ENCODE data around the gene TNK1. TPM values are rescaled to one million over a fixed set of nuclear protein-coding genes. Genes with fewer than 3 reads are reported as not detected.
A peak's percentile ranks its signal among the peaks of the same experiment; 100 is the strongest.
"Not testable (repeated sequence)": the region's sequence is repeated elsewhere in the genome, so short reads cannot be mapped to it uniquely, and the experiment has no call there.

Gene TNK1
- total and polyA plus RNA-seq, 4 experiments from 2014 or later, result 1.7 to 15.9 (median 8.0) TPM

DNA sequence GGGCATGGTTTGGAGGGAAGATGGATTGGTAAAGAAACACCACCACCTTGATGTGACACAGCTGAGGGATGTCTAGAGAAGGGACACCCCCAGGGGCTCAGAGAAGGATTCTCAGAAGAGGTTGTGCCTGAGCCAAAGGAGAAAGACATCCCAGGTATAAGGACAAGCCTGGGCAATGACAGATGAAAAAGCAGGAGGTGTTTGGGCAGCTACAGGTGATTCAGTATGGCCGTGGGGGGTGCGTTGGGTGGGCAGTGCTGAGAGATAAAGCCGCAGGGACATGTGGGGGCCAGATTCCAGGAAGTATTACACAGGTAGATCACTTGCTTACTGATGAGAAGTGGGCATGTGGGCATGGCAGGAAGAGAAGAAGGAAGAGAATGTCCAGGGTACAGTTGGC is 19.0 kb upstream of the TNK1 start:
- ChIA-PET POLR2A (ENCODE audit: partially characterized antibody) (interaction anchor here (1.9 to 2.0 kb wide), 2 partner anchors 23 to 74 kb away, joined by 6 to 8 read pairs; partner anchors contain the start of gene TMEM102), CTCF (ENCODE audit: partially characterized antibody) (interaction anchor here (0.6 to 2.8 kb wide), 5 partner anchors 9 to 239 kb away, joined by 3 to 10 read pairs (median 4); no protein-coding TSS in a partner anchor)
- Mint-ChIP-seq H3K27me3 (peaks cover 2% of the 10 kb centered on the region in 2 donors), H3K4me3 (no peak overlapping the region), H3K27ac (peak overlapping the region in 1 of 7 donors; percentile 68), H3K9me3 (no peaks in the 10 kb centered on the region), H3K36me3 (no peaks in the 10 kb centered on the region), H3K4me1 (peaks cover 0 to 1% (median 0%) of the 10 kb centered on the region in 4 donors)
- Histone ChIP-seq H3K36me3 (ENCODE audit: insufficient read depth, low read length) (no peaks in the 10 kb centered on the region), H3K27ac (ENCODE audit: low read depth, low read length) (no peak overlapping the region), H3K4me3 (ENCODE audit: low read length in 2 of 2) (no peak overlapping the region), H3K9me3 (ENCODE audit: control insufficient read depth in 1 of 2, low read length in 2 of 2) (no peaks in the 10 kb centered on the region), H3K27me3 (ENCODE audit: insufficient read depth, low read length) (no peaks in the 10 kb centered on the region), H3K4me1 (ENCODE audit: insufficient read depth, low read length) (no peaks in the 10 kb centered on the region)
- intact Hi-C loops (cut with micrococcal nuclease), result no loop called here
- no peak for DNase-seq

DNA sequence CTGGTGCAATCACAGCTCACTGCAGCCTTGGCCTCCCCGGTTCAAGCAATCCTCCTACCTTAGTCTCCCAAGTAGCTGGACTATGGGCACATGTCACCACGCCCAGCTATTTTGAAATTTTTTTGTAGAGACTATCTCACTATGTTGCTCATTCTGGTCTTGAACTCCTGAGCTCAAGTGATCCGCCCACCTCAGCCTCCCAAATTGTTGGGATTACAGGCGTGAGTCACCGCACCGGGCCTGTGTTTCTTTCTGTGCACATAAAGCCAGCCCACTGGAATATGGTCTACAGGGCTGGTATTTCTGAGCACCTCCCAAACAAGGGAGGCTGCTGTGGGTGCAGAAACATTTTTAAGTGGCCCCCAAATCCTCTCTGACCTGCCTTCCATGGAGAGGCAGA is 17.6 kb upstream of the TNK1 start:
- no peak overlapping the region for H3K4me3 ChIP-seq (ENCODE audit: low read length in 2 of 2)
- ChIA-PET CTCF (ENCODE audit: partially characterized antibody) (no interaction called here), POLR2A (ENCODE audit: partially characterized antibody) (no interaction called here)
- H3K9me3 ChIP-seq (ENCODE audit: control insufficient read depth in 1 of 2, low read length in 2 of 2), result no peaks in the 10 kb centered on the region
- Mint-ChIP-seq H3K27me3 (peaks cover 3% of the 10 kb centered on the region in 2 donors), H3K36me3 (no peaks in the 10 kb centered on the region), H3K4me3 (no peak overlapping the region), H3K27ac (no peak overlapping the region), H3K4me1 (peaks cover 0 to 1% (median 0%) of the 10 kb centered on the region in 4 donors), H3K9me3 (no peaks in the 10 kb centered on the region)
- no peaks in the 10 kb centered on the region for H3K36me3 ChIP-seq (ENCODE audit: insufficient read depth, low read length)
- no peak for DNase-seq
- intact Hi-C loops (cut with micrococcal nuclease), result no loop called here
- H3K4me1 ChIP-seq (ENCODE audit: insufficient read depth, low read length), result no peaks in the 10 kb centered on the region
- no peaks in the 10 kb centered on the region for H3K27me3 ChIP-seq (ENCODE audit: insufficient read depth, low read length)
- no peak overlapping the region for H3K27ac ChIP-seq (ENCODE audit: low read depth, low read length)

DNA sequence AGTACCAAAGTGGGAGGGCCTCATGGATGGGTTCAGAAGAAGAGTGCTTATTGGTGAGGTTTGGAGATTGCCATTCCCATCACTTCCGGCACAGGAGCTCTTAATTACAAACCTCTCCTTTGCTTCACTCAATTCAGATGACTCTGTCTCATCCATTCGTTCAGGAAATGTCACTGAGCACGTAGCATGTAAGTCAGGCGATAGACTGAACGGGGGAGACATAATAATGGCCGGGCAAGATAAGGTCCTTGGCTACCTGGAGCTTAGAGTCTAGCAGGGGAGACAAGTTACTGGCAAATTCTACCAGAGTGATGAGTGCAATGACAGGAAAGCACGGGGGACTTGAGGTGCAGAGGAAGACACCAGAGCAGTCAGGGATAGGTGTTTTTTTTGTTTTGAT is 14.9 kb upstream of the TNK1 start:
- H3K36me3 Mint-ChIP-seq; POLR2A ChIA-PET (ENCODE audit: partially characterized antibody); H3K36me3 ChIP-seq (ENCODE audit: insufficient read depth, low read length); H3K4me3 ChIP-seq (ENCODE audit: low read length in 2 of 2); H3K9me3 Mint-ChIP-seq; DNase-seq; H3K4me1 Mint-ChIP-seq; CTCF ChIA-PET (ENCODE audit: partially characterized antibody); H3K27me3 ChIP-seq (ENCODE audit: insufficient read depth, low read length); H3K4me3 Mint-ChIP-seq; H3K27me3 Mint-ChIP-seq; H3K9me3 ChIP-seq (ENCODE audit: control insufficient read depth in 1 of 2, low read length in 2 of 2); intact Hi-C loops (cut with micrococcal nuclease); H3K27ac ChIP-seq (ENCODE audit: low read depth, low read length); H3K27ac Mint-ChIP-seq; H3K4me1 ChIP-seq (ENCODE audit: insufficient read depth, low read length): not testable (repeated sequence)

DNA sequence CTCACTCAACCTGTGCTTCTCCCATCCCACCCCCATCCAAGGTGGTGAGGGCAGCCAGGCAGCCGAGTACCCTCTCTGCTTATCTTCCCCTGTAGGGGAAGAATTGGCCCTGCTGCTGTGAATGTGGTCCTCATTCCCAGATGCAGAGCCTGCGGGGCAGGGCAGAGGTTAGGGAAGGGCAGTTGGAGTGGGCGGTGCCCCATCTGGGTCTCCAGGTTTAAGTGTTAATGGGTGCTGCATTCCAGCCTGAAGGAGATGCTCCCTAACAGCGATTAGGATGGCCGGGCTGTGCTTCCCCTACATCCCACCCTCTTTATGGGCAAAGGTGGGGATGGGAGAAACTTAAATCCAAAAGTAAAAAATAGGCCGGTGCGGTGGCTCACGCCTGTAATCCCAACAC is 13.8 kb upstream of the TNK1 start:
- Mint-ChIP-seq H3K27me3 (peaks cover 4 to 6% of the 10 kb centered on the region in 2 donors), H3K27ac (no peak overlapping the region), H3K36me3 (no peaks in the 10 kb centered on the region), H3K4me1 (peaks cover 0 to 1% (median 0%) of the 10 kb centered on the region in 4 donors), H3K9me3 (no peaks in the 10 kb centered on the region), H3K4me3 (no peak overlapping the region)
- H3K4me3 ChIP-seq (ENCODE audit: low read length in 2 of 2), result no peak overlapping the region
- POLR2A ChIA-PET (ENCODE audit: partially characterized antibody), result no interaction called here
- H3K4me1 ChIP-seq (ENCODE audit: insufficient read depth, low read length), result no peaks in the 10 kb centered on the region
- H3K27ac ChIP-seq (ENCODE audit: low read depth, low read length), result no peak overlapping the region
- CTCF ChIA-PET (ENCODE audit: partially characterized antibody), result interaction anchor here (1.6 to 2.4 kb wide), 2 partner anchors 10 to 11 kb away, joined by 3 to 10 read pairs; no protein-coding TSS in a partner anchor
- intact Hi-C loops (cut with micrococcal nuclease), result no loop called here
- DNase-seq, result no peak
- H3K27me3 ChIP-seq (ENCODE audit: insufficient read depth, low read length), result no peaks in the 10 kb centered on the region
- no peaks in the 10 kb centered on the region for H3K9me3 ChIP-seq (ENCODE audit: control insufficient read depth in 1 of 2, low read length in 2 of 2)
- no peaks in the 10 kb centered on the region for H3K36me3 ChIP-seq (ENCODE audit: insufficient read depth, low read length)

DNA sequence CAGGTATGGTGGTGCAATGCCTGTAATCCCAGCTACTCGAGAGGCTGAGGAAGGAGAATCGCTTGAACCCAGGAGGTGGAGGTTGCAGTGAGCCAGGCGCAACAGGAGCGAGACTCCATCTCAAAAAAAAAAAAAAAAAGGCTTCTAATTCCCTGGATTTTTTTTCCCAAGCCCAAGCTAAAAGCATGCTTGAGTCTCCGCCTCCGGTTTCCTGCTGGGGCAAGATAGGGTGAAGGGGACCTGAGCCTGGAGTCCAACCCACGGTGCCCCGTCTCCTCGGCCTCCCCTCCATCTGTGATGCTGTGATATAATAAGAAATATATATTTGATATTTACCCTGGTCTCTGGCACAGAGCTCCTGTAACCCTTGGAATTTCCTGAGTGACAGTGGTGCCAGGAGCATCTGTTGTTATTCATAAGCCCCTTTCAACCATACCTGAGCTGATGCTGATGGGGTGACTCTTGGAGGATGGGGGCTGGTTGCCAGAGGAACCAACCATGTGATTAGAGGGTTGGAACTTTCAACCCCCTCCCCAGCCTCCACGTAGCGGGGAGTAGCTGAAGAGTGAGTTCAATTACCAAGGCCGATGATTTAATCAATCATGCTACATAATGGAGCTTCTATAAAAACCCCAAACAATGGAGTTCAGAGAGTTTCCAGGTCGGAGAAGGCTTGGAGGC is 12.8 kb upstream of the TNK1 start:
- peak overlapping the region in 1 of 7 donors; percentile 46 for H3K27ac Mint-ChIP-seq
- no peak for DNase-seq
- POLR2A ChIA-PET (ENCODE audit: partially characterized antibody), result no interaction called here
- Histone ChIP-seq H3K27me3 (ENCODE audit: insufficient read depth, low read length) (no peaks in the 10 kb centered on the region), H3K4me1 (ENCODE audit: insufficient read depth, low read length) (no peaks in the 10 kb centered on the region), H3K27ac (ENCODE audit: low read depth, low read length) (no peak overlapping the region), H3K36me3 (ENCODE audit: insufficient read depth, low read length) (no peaks in the 10 kb centered on the region), H3K4me3 (ENCODE audit: low read length in 2 of 2) (no peak overlapping the region), H3K9me3 (ENCODE audit: control insufficient read depth in 1 of 2, low read length in 2 of 2) (no peaks in the 10 kb centered on the region)
- peaks cover 0 to 1% (median 0%) of the 10 kb centered on the region in 4 donors for H3K4me1 Mint-ChIP-seq
- H3K27me3 Mint-ChIP-seq, result peaks cover 4 to 6% of the 10 kb centered on the region in 2 donors
- no peaks in the 10 kb centered on the region for H3K9me3 Mint-ChIP-seq
- intact Hi-C loops (cut with micrococcal nuclease), result no loop called here
- H3K36me3 Mint-ChIP-seq, result no peaks in the 10 kb centered on the region
- no peak overlapping the region for H3K4me3 Mint-ChIP-seq
- CTCF ChIA-PET (ENCODE audit: partially characterized antibody), result interaction anchor here (1.6 to 2.4 kb wide), 2 partner anchors 11 to 12 kb away, joined by 3 to 10 read pairs; no protein-coding TSS in a partner anchor

DNA sequence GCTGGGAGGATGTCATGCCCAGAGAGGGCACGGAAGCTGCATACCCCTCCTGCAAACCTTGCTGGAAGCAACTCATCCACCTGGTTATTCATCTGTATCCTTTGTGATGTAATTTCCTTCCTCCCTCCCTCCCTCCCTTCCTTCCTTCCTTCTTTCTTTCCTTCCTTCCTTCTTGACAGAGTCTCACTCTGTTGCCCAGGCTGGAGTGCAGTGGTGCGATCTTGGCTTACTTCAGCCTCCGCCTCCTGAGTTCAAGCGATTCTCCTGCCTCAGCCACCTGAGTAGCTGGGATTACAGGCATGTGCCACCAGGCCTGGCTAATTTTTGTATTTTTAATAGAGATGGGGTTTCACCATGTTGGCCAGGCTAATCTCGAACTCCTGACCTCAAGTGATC is 12.3 kb upstream of the TNK1 start:
- H3K27ac ChIP-seq (ENCODE audit: low read depth, low read length); H3K36me3 Mint-ChIP-seq; H3K9me3 Mint-ChIP-seq; intact Hi-C loops (cut with micrococcal nuclease); POLR2A ChIA-PET (ENCODE audit: partially characterized antibody); H3K36me3 ChIP-seq (ENCODE audit: insufficient read depth, low read length); H3K4me1 ChIP-seq (ENCODE audit: insufficient read depth, low read length); H3K4me3 ChIP-seq (ENCODE audit: low read length in 2 of 2); DNase-seq; H3K4me3 Mint-ChIP-seq; H3K4me1 Mint-ChIP-seq; H3K27ac Mint-ChIP-seq; H3K27me3 ChIP-seq (ENCODE audit: insufficient read depth, low read length); H3K9me3 ChIP-seq (ENCODE audit: control insufficient read depth in 1 of 2, low read length in 2 of 2); H3K27me3 Mint-ChIP-seq: not testable (repeated sequence)
- CTCF ChIA-PET (ENCODE audit: partially characterized antibody), result interaction anchor here (1.6 to 2.4 kb wide), 2 partner anchors 12 to 13 kb away, joined by 3 to 10 read pairs; no protein-coding TSS in a partner anchor

DNA sequence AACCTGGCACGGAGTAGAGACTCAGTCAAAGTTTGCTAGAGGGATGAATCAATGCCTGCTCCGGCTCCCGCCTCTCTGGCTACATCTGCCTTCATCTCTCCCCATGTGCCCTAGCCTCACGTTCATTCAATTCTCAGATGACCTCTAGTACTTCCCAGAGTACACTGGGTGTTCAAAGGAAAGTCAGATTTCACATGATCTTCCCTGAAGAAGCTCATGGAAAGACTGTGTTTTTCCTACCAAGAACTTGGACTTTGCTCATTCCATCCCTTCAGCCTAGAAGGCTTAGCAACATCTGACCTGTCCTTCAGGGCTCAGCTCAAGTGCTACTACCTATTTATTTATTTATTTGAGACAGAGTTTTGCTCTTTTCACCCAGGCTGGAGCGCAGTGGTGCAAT is 11.1 kb upstream of the TNK1 start:
- Mint-ChIP-seq H3K4me1 (peaks cover 0 to 1% (median 0%) of the 10 kb centered on the region in 4 donors), H3K4me3 (no peak overlapping the region), H3K9me3 (no peaks in the 10 kb centered on the region), H3K36me3 (no peaks in the 10 kb centered on the region), H3K27ac (no peak overlapping the region), H3K27me3 (peaks cover 4 to 7% of the 10 kb centered on the region in 2 donors)
- Histone ChIP-seq H3K27ac (ENCODE audit: low read depth, low read length) (no peak overlapping the region), H3K9me3 (ENCODE audit: control insufficient read depth in 1 of 2, low read length in 2 of 2) (no peaks in the 10 kb centered on the region), H3K36me3 (ENCODE audit: insufficient read depth, low read length) (no peaks in the 10 kb centered on the region), H3K4me1 (ENCODE audit: insufficient read depth, low read length) (no peaks in the 10 kb centered on the region), H3K27me3 (ENCODE audit: insufficient read depth, low read length) (no peaks in the 10 kb centered on the region), H3K4me3 (ENCODE audit: low read length in 2 of 2) (no peak overlapping the region)
- ChIA-PET CTCF (ENCODE audit: partially characterized antibody) (interaction anchor here (1.1 to 6.2 kb wide), 2 partner anchors 14 to 104 kb away, joined by 6 to 30 read pairs; partner anchors contain the start of gene TMEM95), POLR2A (ENCODE audit: partially characterized antibody) (interaction anchor here (0.9 to 3.4 kb wide), 3 partner anchors 9 to 14 kb away, joined by 3 to 9 read pairs (median 5); no protein-coding TSS in a partner anchor)
- intact Hi-C loops (cut with micrococcal nuclease), result no loop called here
- DNase-seq, result no peak

All from CD4-positive, alpha-beta memory T cell (primary cell).